Loucy (cell line): ENCODE data around the gene CD46.

Experiments used
- H2AFZ ChIP-seq: fragments of 200-600 bp; sonication (generic); 2 replicates; pipeline ENCODE4 v1.6.0; 2016; ENCODE audit warnings: antibody characterized with exemption, mild to moderate bottlenecking, low read length, moderate library complexity
- H3F3A ChIP-seq: fragments of 200-600 bp; 2 replicates; pipeline ENCODE4 v1.6.0; 2016; ENCODE audit warnings: antibody characterized with exemption, low read depth, mild to moderate bottlenecking
- H3K27me3 ChIP-seq: fragments of 200-600 bp; sonication (generic); 2 replicates; pipeline ENCODE4 v1.6.1; 2014; ENCODE audit warnings: low read length, mild to moderate bottlenecking; ENCODE audit not compliant: insufficient read depth, poor library complexity, severe bottlenecking
- H3K36me3 ChIP-seq: fragments of 200-600 bp; sonication (generic); 2 replicates; pipeline ENCODE4 v1.6.1; 2016; ENCODE audit warnings: low read length; ENCODE audit not compliant: insufficient read depth
- H3K4me1 ChIP-seq: fragments of 200-600 bp; sonication (generic); 2 replicates; pipeline ENCODE4 v1.5.1; 2014; ENCODE audit warnings: low read length, mild to moderate bottlenecking; ENCODE audit not compliant: insufficient read depth, poor library complexity, severe bottlenecking
- H3K4me2 ChIP-seq: fragments of 200-600 bp; sonication (generic); 2 replicates; pipeline ENCODE4 v1.6.0; 2014; ENCODE audit warnings: antibody characterized with exemption, low read length, low read depth, mild to moderate bottlenecking; ENCODE audit not compliant: poor library complexity, severe bottlenecking
- H3K4me3 ChIP-seq: fragments of 200-600 bp; sonication (generic); 2 replicates; pipeline ENCODE4 v1.5.1; 2014; ENCODE audit warnings: low read length, mild to moderate bottlenecking, mixed read lengths; ENCODE audit not compliant: poor library complexity, severe bottlenecking
- H3K79me2 ChIP-seq: fragments of 200-600 bp; sonication (generic); 2 replicates; pipeline ENCODE4 v1.6.1; 2014; ENCODE audit warnings: low read length; ENCODE audit not compliant: insufficient read depth
- H3K9ac ChIP-seq: fragments of 200-600 bp; sonication (generic); 2 replicates; pipeline ENCODE4 v1.6.0; 2014; ENCODE audit warnings: mild to moderate bottlenecking, low read depth, low read length, moderate library complexity; ENCODE audit not compliant: poor library complexity, severe bottlenecking
- H3K9me2 ChIP-seq: fragments of 200-600 bp; sonication (generic); replicated peaks from 2 replicates; pipeline ENCODE4 v1.6.1; 2016; ENCODE audit warnings: low read depth, low read length, mixed read lengths
- H3K9me3 ChIP-seq: fragments of 200-600 bp; sonication (generic); 2 replicates; pipeline ENCODE4 v1.6.1; 2014; ENCODE audit warnings: mild to moderate bottlenecking, antibody characterized with exemption, low read length, low read depth; ENCODE audit not compliant: insufficient read depth
- H4K20me1 ChIP-seq: fragments of 200-600 bp; sonication (generic); 2 replicates; pipeline ENCODE4 v1.6.0; 2014; ENCODE audit warnings: antibody characterized with exemption, low read length, mild to moderate bottlenecking; ENCODE audit not compliant: insufficient read depth, poor library complexity, severe bottlenecking
- CTCF ChIP-seq: fragments of 200-600 bp; sonication (generic); conservative IDR thresholded peaks from 2 replicates; pipeline ENCODE4 v1.5.1; 2014; ENCODE audit warnings: mild to moderate bottlenecking, antibody characterized with exemption, low read length
- EZH2phosphoT487 ChIP-seq: fragments of 200-600 bp; IDR thresholded peaks from 2 replicates; pipeline ENCODE4 v1.6.1; 2018; ENCODE audit warnings: antibody characterized with exemption, mild to moderate bottlenecking, moderate library complexity, borderline replicate concordance

CD46 gene

GRCh38 chr1:207837673-207838072, 85.8 kb downstream of the CD46 start:
- Histone ChIP-seq H3K79me2 (peaks cover 99% of the 10 kb centered on the region), H3K4me3 (no peak overlapping the region), H3K4me2 (no peak overlapping the region), H3K36me3 (peaks cover 79% of the 10 kb centered on the region), H2AFZ (no peak overlapping the region), H3F3A (no peaks in the 10 kb centered on the region), H3K9me3 (no peaks in the 10 kb centered on the region), H3K9ac (no peak overlapping the region), H3K27me3 (no peaks in the 10 kb centered on the region), H3K9me2 (no peaks in the 10 kb centered on the region), H4K20me1 (peaks cover 93% of the 10 kb centered on the region), H3K4me1 (peaks cover 42% of the 10 kb centered on the region)
- TF ChIP-seq EZH2phosphoT487 (no peak), CTCF (no peak)

GRCh38 chr1:207838156-207839082, 86.6 kb downstream of the CD46 start:
- no peaks in the 10 kb centered on the region for H3K9me2 ChIP-seq
- H3K79me2 ChIP-seq, result peaks cover 99% of the 10 kb centered on the region
- no peak overlapping the region for H3K4me2 ChIP-seq
- H2AFZ ChIP-seq, result no peak overlapping the region
- H3K9ac ChIP-seq, result no peak overlapping the region
- TF ChIP-seq EZH2phosphoT487 (no peak), CTCF (no peak)
- H3K27me3 ChIP-seq, result no peaks in the 10 kb centered on the region
- peaks cover 35% of the 10 kb centered on the region for H3K4me1 ChIP-seq
- no peaks in the 10 kb centered on the region for H3K9me3 ChIP-seq
- peaks cover 93% of the 10 kb centered on the region for H4K20me1 ChIP-seq
- peaks cover 86% of the 10 kb centered on the region for H3K36me3 ChIP-seq
- no peak overlapping the region for H3K4me3 ChIP-seq
- no peaks in the 10 kb centered on the region for H3F3A ChIP-seq

- no peak for TF ChIP-seq CTCF
- TF ChIP-seq EZH2phosphoT487, result no peak
- H3K79me2 ChIP-seq, result peaks cover 99% of the 10 kb centered on the region
- H3K4me3 ChIP-seq, result no peak overlapping the region
- H3F3A ChIP-seq, result no peaks in the 10 kb centered on the region
- H4K20me1 ChIP-seq, result peaks cover 94% of the 10 kb centered on the region
- no peak overlapping the region for H3K9ac ChIP-seq
- H2AFZ ChIP-seq, result no peak overlapping the region
- H3K9me2 ChIP-seq, result no peaks in the 10 kb centered on the region
- no peaks in the 10 kb centered on the region for H3K27me3 ChIP-seq
- H3K4me2 ChIP-seq, result no peak overlapping the region
- H3K4me1 ChIP-seq, result peaks cover 29% of the 10 kb centered on the region
- no peaks in the 10 kb centered on the region for H3K9me3 ChIP-seq
- H3K36me3 ChIP-seq, result peaks cover 92% of the 10 kb centered on the region
Observed at GRCh38 chr1:207839083-207839413, 87.2 kb downstream of the CD46 start.
